ENCODE measurements around the gene CST1.
A peak's percentile ranks its signal among the peaks of the same experiment; 100 is the strongest.
"Not testable (repeated sequence)": the region's sequence is repeated elsewhere in the genome, so short reads cannot be mapped to it uniquely, and the experiment has no call there.

The CST1 gene, protein sequence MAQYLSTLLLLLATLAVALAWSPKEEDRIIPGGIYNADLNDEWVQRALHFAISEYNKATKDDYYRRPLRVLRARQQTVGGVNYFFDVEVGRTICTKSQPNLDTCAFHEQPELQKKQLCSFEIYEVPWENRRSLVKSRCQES

DNA sequence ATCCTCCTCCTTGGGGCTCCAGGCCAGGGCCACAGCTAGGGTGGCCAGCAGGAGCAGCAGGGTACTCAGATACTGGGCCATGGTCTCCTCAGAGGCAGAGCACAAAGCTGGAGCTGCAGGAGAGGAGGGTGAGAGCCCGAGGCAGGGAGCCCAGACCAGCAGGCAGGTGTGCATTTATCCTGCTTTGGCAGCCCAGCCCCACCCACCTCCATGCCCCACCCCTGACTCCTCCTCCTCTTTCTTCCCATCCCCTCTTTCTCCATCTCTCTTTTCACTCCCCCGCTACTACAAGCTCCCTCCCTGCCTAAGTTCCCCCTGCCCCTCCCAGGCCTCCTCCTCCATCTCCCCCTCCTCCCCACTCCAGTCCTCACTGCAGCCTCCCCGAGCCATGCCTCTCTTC is at the start of gene CST1:
Gene CST1 (minus strand): TSS at position 150 of the 400 bp plus-strand sequence. CDS start 69 bp downstream, at position 81.
- not testable (repeated sequence) for DNase-seq (ENCODE audit: low read depth); H3K4me3 ChIP-seq (ENCODE audit: low read depth, low read length)

DNA sequence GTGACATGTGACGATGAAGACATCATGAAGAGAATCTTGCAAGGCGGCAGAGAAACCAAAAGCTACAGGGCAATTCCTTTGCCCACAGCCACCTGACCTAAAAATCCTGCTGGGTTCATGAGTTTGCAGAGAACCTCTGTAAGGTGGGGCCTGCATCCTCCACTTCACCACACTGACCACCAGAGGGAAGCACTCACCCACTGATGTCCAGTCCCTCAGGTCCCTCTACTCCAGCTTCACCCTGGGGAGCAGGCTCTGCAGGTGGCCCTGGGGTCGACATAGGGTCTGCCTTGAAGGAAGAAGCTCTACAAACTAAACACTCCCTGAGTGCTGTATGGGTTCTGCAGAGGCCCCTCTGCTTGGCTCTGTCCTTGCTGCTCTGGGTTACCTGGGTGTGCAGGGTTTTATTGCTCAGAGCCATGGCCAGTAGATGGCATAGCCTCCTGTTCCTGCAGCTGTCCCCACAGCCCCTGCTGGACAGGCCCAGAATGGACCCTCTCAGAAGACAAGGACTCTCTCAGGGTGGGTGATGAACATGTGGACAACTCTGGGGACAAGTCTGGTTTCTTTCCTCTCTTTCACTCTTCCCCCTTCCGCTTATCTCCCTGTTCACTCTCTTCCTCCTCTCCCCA is 48.6 kb upstream of the CST1 start:
- not testable (repeated sequence) for H3K4me3 ChIP-seq (ENCODE audit: low read depth, low read length); DNase-seq (ENCODE audit: low read depth)
- TF ChIP-seq, protein P1, sequence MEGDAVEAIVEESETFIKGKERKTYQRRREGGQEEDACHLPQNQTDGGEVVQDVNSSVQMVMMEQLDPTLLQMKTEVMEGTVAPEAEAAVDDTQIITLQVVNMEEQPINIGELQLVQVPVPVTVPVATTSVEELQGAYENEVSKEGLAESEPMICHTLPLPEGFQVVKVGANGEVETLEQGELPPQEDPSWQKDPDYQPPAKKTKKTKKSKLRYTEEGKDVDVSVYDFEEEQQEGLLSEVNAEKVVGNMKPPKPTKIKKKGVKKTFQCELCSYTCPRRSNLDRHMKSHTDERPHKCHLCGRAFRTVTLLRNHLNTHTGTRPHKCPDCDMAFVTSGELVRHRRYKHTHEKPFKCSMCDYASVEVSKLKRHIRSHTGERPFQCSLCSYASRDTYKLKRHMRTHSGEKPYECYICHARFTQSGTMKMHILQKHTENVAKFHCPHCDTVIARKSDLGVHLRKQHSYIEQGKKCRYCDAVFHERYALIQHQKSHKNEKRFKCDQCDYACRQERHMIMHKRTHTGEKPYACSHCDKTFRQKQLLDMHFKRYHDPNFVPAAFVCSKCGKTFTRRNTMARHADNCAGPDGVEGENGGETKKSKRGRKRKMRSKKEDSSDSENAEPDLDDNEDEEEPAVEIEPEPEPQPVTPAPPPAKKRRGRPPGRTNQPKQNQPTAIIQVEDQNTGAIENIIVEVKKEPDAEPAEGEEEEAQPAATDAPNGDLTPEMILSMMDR (IDR thresholded peaks at IDR 0.05; ENCODE audit: low read depth, low read length, missing control alignments): peak; percentile 58

DNA sequence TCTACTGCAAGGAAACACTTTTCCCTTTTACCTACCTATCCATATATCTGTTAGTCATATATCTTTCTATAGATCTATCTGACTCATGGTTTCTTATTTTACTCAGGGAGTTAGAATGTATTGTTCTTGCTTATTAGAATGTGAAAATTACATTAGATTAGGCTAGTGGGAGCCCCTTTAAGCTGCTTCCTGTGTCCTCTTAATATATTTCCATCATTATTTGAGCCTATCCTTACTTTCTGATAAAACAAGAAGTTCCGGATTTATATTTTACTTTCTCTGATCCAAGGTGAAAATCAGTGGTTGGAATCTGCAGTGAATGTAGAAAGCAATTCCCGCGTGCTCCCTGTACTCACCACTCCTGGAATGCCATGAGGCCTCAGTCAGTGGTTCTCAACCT is 44.8 kb upstream of the CST1 start:
- DNase-seq (ENCODE audit: low read depth): no peak
- H3K4me3 ChIP-seq (ENCODE audit: low read depth, low read length): no peak overlapping the region
- TF ChIP-seq, protein P1 (IDR thresholded peaks at IDR 0.05; ENCODE audit: low read depth, low read length, missing control alignments): no peak

DNA sequence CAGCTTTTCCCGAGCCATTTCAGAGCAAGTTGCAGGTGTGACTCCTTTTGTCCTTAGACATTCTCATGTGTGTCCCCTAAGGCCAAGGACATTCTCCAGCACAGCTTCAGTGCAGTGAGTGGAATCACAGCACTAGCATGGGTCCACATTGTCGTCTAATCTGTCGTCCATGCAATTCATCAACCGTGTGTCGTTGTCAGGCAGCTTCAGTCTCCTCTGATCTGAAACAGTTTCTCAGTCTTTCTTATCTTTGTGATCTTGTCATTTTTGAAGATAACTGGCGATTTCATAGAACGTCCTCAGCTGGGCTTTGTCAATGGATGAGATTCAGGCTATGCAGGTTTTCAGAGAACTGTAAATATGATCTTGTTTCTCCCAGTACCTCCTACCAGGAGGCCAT is 44.1 kb upstream of the CST1 start:
- TF ChIP-seq, protein P1 (IDR thresholded peaks at IDR 0.05; ENCODE audit: low read depth, low read length, missing control alignments): no peak
- DNase-seq (ENCODE audit: low read depth): no peak
- no peak overlapping the region for H3K4me3 ChIP-seq (ENCODE audit: low read depth, low read length)

DNA sequence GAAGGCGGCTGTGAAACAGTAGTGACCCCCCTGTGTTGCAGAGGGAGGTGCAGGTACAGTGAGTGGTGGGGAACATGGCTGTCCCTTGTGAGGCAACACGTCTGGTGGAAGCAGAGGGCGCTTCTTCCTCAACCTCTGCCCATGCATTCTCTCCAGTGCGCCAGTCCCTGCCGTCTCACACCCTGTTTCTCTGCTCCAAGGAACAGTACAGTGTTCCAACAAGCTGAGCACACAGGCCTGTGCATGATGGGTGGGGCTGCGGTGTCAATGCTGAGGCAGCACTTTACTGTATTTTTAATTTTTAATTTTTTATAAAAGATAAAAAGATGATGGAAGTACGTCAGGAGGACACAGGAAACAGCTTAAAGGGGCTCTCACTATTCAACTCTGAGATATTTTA is 43.3 kb upstream of the CST1 start:
- H3K4me3 ChIP-seq (ENCODE audit: low read depth, low read length): no peak overlapping the region
- DNase-seq (ENCODE audit: low read depth): no peak
- TF ChIP-seq, protein P1 (IDR thresholded peaks at IDR 0.05; ENCODE audit: low read depth, low read length, missing control alignments): no peak

DNA sequence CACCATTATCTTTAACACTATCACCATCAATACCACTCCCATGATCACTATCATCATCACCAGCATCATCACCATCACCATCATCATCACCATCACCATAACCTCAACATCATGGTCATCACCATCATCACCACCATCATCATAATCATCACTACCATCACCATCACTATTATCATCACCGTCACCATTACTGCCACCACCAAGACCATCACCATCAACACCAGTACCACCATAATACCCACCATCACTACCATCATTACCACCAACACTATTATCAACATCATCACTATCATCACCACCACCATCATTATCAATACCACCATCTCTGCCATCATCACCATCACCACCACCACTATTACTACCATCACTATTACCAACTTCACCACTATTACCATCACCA is 32.7 kb upstream of the CST1 start:
- no peak for DNase-seq (ENCODE audit: low read depth)
- TF ChIP-seq, protein P1 (IDR thresholded peaks at IDR 0.05; ENCODE audit: low read depth, low read length, missing control alignments): no peak
- H3K4me3 ChIP-seq (ENCODE audit: low read depth, low read length): no peak overlapping the region

DNA sequence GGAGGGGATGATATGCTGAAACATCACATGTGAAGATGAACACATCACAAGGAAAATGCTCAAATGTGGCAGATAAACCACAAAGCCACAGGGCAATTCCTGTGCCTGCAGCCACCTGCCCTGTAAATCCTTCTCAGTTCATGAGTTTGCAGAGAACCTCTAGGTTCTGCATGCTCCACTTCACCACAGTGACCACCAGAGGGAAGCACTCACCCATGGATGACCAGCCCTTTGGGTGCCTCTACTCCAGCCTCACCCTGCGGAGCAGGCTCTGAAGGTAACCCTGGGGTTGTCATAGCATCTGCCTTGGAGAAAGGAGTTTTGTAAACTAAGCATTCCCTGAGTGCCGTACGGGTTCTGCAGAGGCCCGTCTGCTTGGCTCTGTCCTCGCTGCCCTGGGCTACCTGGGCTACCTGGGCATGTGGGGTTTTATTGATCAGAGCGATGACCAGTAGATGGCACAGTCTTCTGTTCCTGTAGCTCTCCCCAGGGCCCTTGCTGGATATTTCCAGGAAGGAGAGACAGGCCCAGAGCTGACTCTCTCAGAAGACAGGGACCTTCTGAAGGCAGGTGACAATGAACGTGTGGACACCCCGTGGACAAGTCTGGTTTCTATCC is 31.7 kb upstream of the CST1 start:
- H3K4me3 ChIP-seq (ENCODE audit: low read depth, low read length): no peak overlapping the region
- TF ChIP-seq, protein P1 (IDR thresholded peaks at IDR 0.05; ENCODE audit: low read depth, low read length, missing control alignments): peak; percentile 81
- DNase-seq (ENCODE audit: low read depth): no peak

DNA sequence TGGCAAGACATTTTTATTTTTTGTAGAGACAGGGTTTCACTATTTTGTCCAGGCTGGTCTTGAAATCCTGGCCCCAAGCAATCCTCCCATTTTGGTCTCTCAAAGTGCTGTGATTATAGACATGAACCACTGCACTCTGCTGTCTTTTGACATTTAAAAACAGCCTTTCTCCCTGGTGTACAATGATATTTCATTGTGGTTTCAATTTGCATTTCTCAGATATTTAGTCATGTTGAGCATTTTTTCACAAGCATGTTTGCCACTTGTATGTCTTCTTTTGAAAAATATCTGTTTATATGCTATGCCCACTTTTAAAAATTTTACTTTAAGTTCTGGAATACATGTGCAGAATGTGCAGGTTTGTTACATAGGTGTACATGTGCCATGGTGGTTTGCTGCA is 27.9 kb upstream of the CST1 start:
- DNase-seq (ENCODE audit: low read depth): not testable (repeated sequence)

DNA sequence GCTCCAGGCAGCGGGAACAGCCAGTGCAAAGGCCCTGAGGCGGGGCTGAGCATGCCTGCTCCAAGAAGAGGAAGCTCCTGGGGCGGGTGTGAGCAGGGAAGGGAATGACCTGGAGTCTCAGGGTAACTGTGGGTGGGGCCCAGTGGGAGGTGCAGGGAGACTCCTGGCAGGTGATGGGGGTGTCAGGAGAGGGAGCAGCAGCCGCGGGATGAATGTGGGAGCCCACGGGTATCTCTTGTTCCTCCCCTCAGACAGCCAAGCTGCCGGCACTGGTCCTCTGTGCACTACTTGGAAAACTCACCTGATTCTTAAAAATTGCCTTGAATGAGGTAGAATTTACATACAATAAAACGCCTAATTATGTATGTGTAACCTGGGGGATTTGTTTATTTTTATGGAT is 26.6 kb upstream of the CST1 start:
- not testable (repeated sequence) for H3K4me3 ChIP-seq (ENCODE audit: low read depth, low read length); DNase-seq (ENCODE audit: low read depth)

More for the DNA sequence above, 27.9 kb upstream of the CST1 start:
- not testable (repeated sequence) for H3K4me3 ChIP-seq (ENCODE audit: low read depth, low read length)
